Measurements from ENCODE around the gene SOCS6.

GRCh38 chr18:70355620-70356385 is 67.0 kb downstream of the SOCS6 start:
- TF ChIP-seq CTCF (IDR thresholded peaks at IDR 0.05; ENCODE audit: borderline replicate concordance, extremely low read depth, low read length, poor library complexity, severe bottlenecking) (no peak), EZH2 (IDR thresholded peaks at IDR 0.05; ENCODE audit: borderline replicate concordance, low read depth, low read length, severe bottlenecking) (no peak)

All from DND-41 (cell line).